Stomach (tissue), 9 donors: Measurements from ENCODE around the gene ITPRID1. TPM values are rescaled to one million over a fixed set of nuclear protein-coding genes. Genes with fewer than 3 reads are reported as not detected.

ENCODE experiments used
- DNase-seq, 2 donors: peaks; one replicate each; pipeline versions ENCODE4 v3.0.0 to v3.0.0-alpha.2; 2013 to 2019
- H3K27ac ChIP-seq, 5 donors: fragments of 200-600 bp in 4 of 5; sonication (generic) in 4 of 5; one replicate each; pipeline ENCODE4 v1.5.1; 2013 to 2019; ENCODE audit warnings: mild to moderate bottlenecking in 1 of 5, moderate library complexity in 1 of 5
- H3K27me3 ChIP-seq, 3 donors: fragments of 200-600 bp; sonication (generic); one replicate each; pipeline ENCODE4 v1.5.1; 2017 to 2019; ENCODE audit warnings: mixed run types in 1 of 3
- H3K36me3 ChIP-seq, 4 donors: fragments of 200-600 bp; sonication (generic); 1 replicate in 3 of 4; 2 replicates in 1 of 4; pipeline ENCODE4 v1.5.1; 2016 to 2019
- H3K4me1 ChIP-seq, 4 donors: fragments of 200-600 bp; sonication (generic); one replicate each; pipeline ENCODE4 v1.5.1; 2016 to 2019
- H3K4me3 ChIP-seq, 4 donors: fragments of 200-600 bp; sonication (generic) in 3 of 4; one replicate each; pipeline ENCODE4 v1.5.1; 2016 to 2019; ENCODE audit warnings: mild to moderate bottlenecking in 1 of 4
- H3K9me3 ChIP-seq, 4 donors: fragments of 200-600 bp; sonication (generic); one replicate each; pipeline ENCODE4 v1.5.1; 2016 to 2019
- CTCF ChIP-seq, 7 experiments: fragments of 450-650 bp in 4 of 7; fragments of 200-600 bp in 3 of 7; sonication (generic) in 3 of 7; IDR thresholded peaks; one replicate each; pipeline ENCODE4 v1.5.1; 2016 to 2019; ENCODE audit warnings: antibody characterized with exemption in 7 of 7, control low read depth in 2 of 7, mild to moderate bottlenecking in 1 of 7
- EP300 ChIP-seq: sonication (generic); formaldehyde crosslinking; IDR thresholded peaks from one replicate; pipeline ENCODE4 v1.6.1; 2017; ENCODE audit warnings: antibody characterized with exemption
- POLR2A ChIP-seq, 4 donors: fragments of 450-650 bp; IDR thresholded peaks; one replicate each; pipeline ENCODE4 v1.6.1; 2016; ENCODE audit warnings: antibody characterized with exemption in 4 of 4, control low read depth in 2 of 4, mild to moderate bottlenecking in 1 of 4, moderate library complexity in 1 of 4
- POLR2AphosphoS5 ChIP-seq, 3 donors: sonication (generic); formaldehyde crosslinking; IDR thresholded peaks; one replicate each; pipeline ENCODE4 v1.6.1; 2016; ENCODE audit warnings: antibody characterized with exemption in 3 of 3
- WGBS, 5 donors: extraction: QIAGEN DNeasy Blood & Tissue Kit in 3 of 5; methylation state at CpG; one replicate each; pipeline versions ENCODE4 v1.1.5 to v1.1.7; 2013 to 2018; 5-methylcytosine and 5-hydroxymethylcytosine counted together
- intact Hi-C: fragments of 100-400 bp; cut with DNase I; formaldehyde crosslinking; loops from one replicate; pipeline ENCODE4 v1.15.1; 2023; ENCODE audit warnings: low total_unique reads
- polyA plus RNA-seq, 3 donors: library from polyadenylated mRNA; stranded (reverse); fragments of 200-250 nt; gene quantifications; one replicate each; pipeline ENCODE4 v1.2.3, GENCODE V29; 2013
- total RNA-seq, 5 donors: library from RNA; depleted of rRNA; stranded (reverse); fragments of >200 nt; gene quantifications; one replicate each; pipeline versions ENCODE4 v1.1.0 to v1.2.3, GENCODE V29; 2014 to 2016
- donor health status: healthy with polysubstance abuse.
- donor health status: Bipolar disorder and iron deficiency.
- donor health status: healthy.

Gene ITPRID1
- total and polyA plus RNA-seq, 8 donors: 0.18 to 0.58 (median 0.34) TPM; not detected in 2

DNA sequence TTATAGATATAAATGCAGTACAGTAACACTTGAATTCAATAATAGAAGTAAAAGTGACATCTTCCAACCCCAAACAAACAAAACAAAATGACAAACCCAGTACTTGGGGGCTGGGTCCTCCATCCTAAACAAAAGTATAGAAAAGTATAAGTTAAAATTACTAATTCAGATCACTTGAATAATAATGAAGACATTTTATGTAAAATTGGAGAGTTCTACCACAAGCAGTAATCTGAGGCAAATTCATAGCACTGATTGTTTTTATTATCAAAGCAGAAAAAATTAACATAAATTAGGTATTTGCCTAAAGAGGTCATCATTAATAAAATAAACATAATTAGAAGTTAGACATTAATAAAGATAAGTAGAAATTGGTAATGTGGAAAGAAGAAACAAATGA is 81.5 kb downstream of the ITPRID1 start:
- no peak for DNase-seq
- Histone ChIP-seq H3K27me3 (no peaks in the 10 kb centered on the region), H3K4me1 (no peaks in the 10 kb centered on the region), H3K36me3 (no peaks in the 10 kb centered on the region), H3K27ac (no peak overlapping the region), H3K9me3 (peaks cover 0 to 15% (median 5%) of the 10 kb centered on the region in 4 donors), H3K4me3 (no peak overlapping the region)
- no peak for TF ChIP-seq EP300
- no peak for TF ChIP-seq POLR2AphosphoS5 (IDR thresholded peaks at IDR 0.05)
- no peak for TF ChIP-seq CTCF (IDR thresholded peaks at IDR 0.05)
- TF ChIP-seq POLR2A (IDR thresholded peaks at IDR 0.05): no peak
- intact Hi-C loops: no loop called here

DNA sequence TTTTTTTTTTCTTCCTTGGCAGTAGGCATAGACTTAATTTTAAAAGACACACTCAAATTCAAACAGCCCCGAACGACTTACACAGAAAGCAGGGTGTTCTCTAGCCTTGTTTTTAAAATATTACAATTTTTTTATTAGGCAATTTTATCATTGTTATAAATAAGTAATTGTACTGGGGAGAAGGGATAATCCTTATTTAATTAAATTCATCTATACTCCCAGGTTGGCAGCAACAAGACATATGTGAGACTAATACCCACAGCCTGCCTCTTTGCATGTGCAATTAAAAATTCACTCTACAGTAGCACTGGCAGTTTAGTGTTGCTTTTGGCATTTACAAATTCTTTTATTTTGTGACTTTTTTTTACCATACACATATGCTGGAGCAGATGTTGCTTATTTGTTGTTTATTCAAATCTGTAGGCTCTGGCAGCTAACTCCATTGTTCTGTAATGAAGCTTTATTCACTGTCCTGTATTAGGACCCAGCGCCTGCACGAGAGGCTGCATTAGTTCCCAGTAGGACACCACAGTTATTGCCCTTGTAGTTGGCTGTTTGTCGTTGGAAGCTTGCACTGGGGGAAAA is 88.2 kb downstream of the ITPRID1 start:
- no peak overlapping the region for H3K27ac ChIP-seq
- WGBS, 5 donors: 69 to 74% (median 70%) methylated on average over 5 of the region's 5 CpGs
- no peaks in the 10 kb centered on the region for H3K36me3 ChIP-seq
- no peaks in the 10 kb centered on the region for H3K27me3 ChIP-seq
- H3K9me3 ChIP-seq: no peaks in the 10 kb centered on the region
- no peaks in the 10 kb centered on the region for H3K4me1 ChIP-seq
- TF ChIP-seq POLR2AphosphoS5 (IDR thresholded peaks at IDR 0.05) (no peak), POLR2A (IDR thresholded peaks at IDR 0.05) (no peak), EP300 (no peak), CTCF (IDR thresholded peaks at IDR 0.05) (no peak)
- intact Hi-C loops: no loop called here
- no peak overlapping the region for H3K4me3 ChIP-seq
- DNase-seq: no peak

DNA sequence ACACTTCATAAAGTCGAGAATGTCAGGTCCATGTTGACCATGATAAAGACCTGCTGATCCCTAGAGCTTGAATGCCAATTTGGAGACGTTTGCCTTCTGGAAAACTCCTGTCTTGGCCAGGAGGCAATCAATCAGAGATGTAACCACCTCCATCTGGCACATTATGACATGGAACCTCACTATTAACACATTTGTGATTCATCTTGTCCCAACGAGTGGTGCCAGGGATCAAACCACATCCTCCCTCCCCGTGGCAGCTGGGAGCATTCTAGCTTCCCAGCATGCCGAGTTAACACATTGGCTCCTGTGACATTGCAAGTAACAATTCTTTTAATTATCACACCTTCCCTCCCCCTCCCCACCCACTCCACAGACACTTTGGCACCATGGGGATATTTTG is 89.2 kb downstream of the ITPRID1 start:
- H3K9me3 ChIP-seq: no peaks in the 10 kb centered on the region
- H3K27me3 ChIP-seq: no peaks in the 10 kb centered on the region
- no peaks in the 10 kb centered on the region for H3K4me1 ChIP-seq
- intact Hi-C loops: no loop called here
- H3K27ac ChIP-seq: no peak overlapping the region
- no peak overlapping the region for H3K4me3 ChIP-seq
- H3K36me3 ChIP-seq: no peaks in the 10 kb centered on the region
- 52 to 74% (median 70%) methylated on average over 5 of the region's 5 CpGs for WGBS, 5 donors
- DNase-seq: no peak
- TF ChIP-seq CTCF (IDR thresholded peaks at IDR 0.05): no peak
- TF ChIP-seq POLR2AphosphoS5 (IDR thresholded peaks at IDR 0.05): no peak
- TF ChIP-seq POLR2A (IDR thresholded peaks at IDR 0.05): no peak
- TF ChIP-seq EP300: no peak

DNA sequence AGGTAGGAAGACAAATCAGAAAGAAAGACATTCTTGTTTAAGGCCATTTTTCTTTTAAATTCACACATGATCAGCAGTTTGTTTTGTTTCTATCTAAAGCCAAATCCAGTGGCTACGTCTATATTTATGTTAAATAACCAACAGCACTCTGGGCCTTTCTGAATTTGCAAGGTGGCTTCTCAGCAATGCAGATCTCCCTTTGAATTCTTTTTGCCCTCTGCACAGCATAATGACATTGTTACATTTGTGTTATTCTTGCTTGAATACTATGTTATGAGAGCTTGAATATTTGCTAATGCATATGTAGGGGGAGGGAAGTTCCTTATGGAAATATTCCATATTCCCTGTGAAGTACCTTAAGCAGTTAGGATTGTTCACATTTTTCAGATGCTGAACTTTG is 99.7 kb downstream of the ITPRID1 start:
- TF ChIP-seq POLR2AphosphoS5 (IDR thresholded peaks at IDR 0.05): no peak
- no peak for TF ChIP-seq POLR2A (IDR thresholded peaks at IDR 0.05)
- TF ChIP-seq EP300: no peak
- no peak for TF ChIP-seq CTCF (IDR thresholded peaks at IDR 0.05)
- 50 to 82% (median 70%) methylated on average over 1 of the region's 1 CpG for WGBS, 5 donors

More for the DNA sequence above, 99.7 kb downstream of the ITPRID1 start:
- H3K27me3 ChIP-seq: no peaks in the 10 kb centered on the region
- no peak overlapping the region for H3K27ac ChIP-seq
- no peaks in the 10 kb centered on the region for H3K36me3 ChIP-seq
- no peaks in the 10 kb centered on the region for H3K4me1 ChIP-seq
- H3K9me3 ChIP-seq: no peaks in the 10 kb centered on the region
- H3K4me3 ChIP-seq: no peak overlapping the region
- DNase-seq: no peak
- intact Hi-C loops: no loop called here
